ENCODE data around the gene FGF18. TPM values are rescaled to one million over a fixed set of nuclear protein-coding genes. Genes with fewer than 3 reads are reported as not detected.

The FGF18 gene
- total and polyA plus RNA-seq, 10 of the 15 experiments (the other 5 are each of a cell fraction or from before 2014, with no cell fraction given): 0.03 to 0.10 (median 0.06) TPM; not detected in 5

DNA sequence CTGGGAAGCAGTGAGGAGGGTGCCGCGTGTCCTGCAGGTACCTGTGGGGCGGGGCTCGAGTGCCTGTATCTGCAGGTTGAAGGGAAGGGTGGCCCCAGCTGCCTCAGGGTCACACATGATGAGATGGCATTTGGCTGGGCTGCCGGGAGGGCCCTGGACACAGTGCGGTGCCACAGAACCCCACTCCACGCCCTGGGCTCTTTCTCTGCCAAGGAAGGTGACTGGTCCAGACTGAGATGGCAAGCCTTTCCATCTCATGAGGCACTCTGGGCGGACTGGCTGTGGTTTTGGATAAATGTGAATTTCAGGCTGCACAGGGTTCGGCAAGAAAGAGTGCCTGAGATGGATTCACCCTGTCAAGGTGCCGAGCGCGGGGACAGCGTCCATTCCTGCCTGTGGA is 69.4 kb downstream of the FGF18 start:
- 60% methylated on average over 13 of the region's 13 CpGs for WGBS (ENCODE audit: insufficient coverage, insufficient replicate concordance, low lambda C conversion rate, missing lambda C conversion rate)
- Histone ChIP-seq H3K4me1 (ENCODE audit: control insufficient read depth, insufficient read depth, low read length) (no peaks in the 10 kb centered on the region), H3K79me2 (ENCODE audit: control insufficient read depth, insufficient read depth, low read length) (no peaks in the 10 kb centered on the region), H4K20me1 (ENCODE audit: control insufficient read depth, insufficient read depth) (no peaks in the 10 kb centered on the region), H3K4me3 (no peak overlapping the region), H3K27me3 (replicated peaks in 1 of 2; ENCODE audit: control insufficient read depth in 2 of 2, insufficient read depth in 2 of 2, low read length in 1 of 2) (no peaks in the 10 kb centered on the region; a peak in 2 of 4 replicates), H2AFZ (ENCODE audit: control insufficient read depth, low read depth, low read length) (no peak overlapping the region), H3K9me3 (replicated peaks; ENCODE audit: control insufficient read depth, insufficient read depth, low read length) (no peaks in the 10 kb centered on the region), H3K36me3 (ENCODE audit: control insufficient read depth in 2 of 2, insufficient read depth in 2 of 2, low read length in 1 of 2) (no peaks in the 10 kb centered on the region), H3K27ac (ENCODE audit: control insufficient read depth, insufficient read depth) (no peak overlapping the region), H3K9ac (ENCODE audit: control insufficient read depth, insufficient read depth, low read length) (no peak overlapping the region), H3K4me2 (ENCODE audit: control insufficient read depth, insufficient read depth) (no peak overlapping the region)
- no TSS peak for BruUV-seq (replicated peaks)
- no peak for ATAC-seq
- no peak for FAIRE-seq
- intact Hi-C loops (cut with micrococcal nuclease; ENCODE audit: unreplicated experiment) (no loop called here), in situ Hi-C loops (cut with MboI) (loop anchor here (5.0 kb wide), 1 partner anchor 418 kb away; no protein-coding TSS in a partner anchor)
- DNase-seq (ENCODE audit: low read depth, low spot score): no peak
- no peak for TF ChIP-seq IRF4 (IDR thresholded peaks at IDR 0.05; ENCODE audit: low read depth, low read length)
- TF ChIP-seq CREB1 (IDR thresholded peaks at IDR 0.05; ENCODE audit: low read depth): no peak
- TF ChIP-seq, protein P1, sequence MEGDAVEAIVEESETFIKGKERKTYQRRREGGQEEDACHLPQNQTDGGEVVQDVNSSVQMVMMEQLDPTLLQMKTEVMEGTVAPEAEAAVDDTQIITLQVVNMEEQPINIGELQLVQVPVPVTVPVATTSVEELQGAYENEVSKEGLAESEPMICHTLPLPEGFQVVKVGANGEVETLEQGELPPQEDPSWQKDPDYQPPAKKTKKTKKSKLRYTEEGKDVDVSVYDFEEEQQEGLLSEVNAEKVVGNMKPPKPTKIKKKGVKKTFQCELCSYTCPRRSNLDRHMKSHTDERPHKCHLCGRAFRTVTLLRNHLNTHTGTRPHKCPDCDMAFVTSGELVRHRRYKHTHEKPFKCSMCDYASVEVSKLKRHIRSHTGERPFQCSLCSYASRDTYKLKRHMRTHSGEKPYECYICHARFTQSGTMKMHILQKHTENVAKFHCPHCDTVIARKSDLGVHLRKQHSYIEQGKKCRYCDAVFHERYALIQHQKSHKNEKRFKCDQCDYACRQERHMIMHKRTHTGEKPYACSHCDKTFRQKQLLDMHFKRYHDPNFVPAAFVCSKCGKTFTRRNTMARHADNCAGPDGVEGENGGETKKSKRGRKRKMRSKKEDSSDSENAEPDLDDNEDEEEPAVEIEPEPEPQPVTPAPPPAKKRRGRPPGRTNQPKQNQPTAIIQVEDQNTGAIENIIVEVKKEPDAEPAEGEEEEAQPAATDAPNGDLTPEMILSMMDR (IDR thresholded peaks at IDR 0.05 in 2 of 3, conservative IDR thresholded peaks at IDR 0.05 in 1 of 3; ENCODE audit: control insufficient read depth in 2 of 3, extremely low read depth in 1 of 3, insufficient read depth in 1 of 3, low read depth in 3 of 3, low read length in 3 of 3): no peak
- TF ChIP-seq, protein P2, sequence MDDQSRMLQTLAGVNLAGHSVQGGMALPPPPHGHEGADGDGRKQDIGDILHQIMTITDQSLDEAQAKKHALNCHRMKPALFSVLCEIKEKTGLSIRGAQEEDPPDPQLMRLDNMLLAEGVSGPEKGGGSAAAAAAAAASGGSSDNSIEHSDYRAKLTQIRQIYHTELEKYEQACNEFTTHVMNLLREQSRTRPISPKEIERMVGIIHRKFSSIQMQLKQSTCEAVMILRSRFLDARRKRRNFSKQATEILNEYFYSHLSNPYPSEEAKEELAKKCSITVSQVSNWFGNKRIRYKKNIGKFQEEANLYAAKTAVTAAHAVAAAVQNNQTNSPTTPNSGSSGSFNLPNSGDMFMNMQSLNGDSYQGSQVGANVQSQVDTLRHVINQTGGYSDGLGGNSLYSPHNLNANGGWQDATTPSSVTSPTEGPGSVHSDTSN (IDR thresholded peaks at IDR 0.05; ENCODE audit: insufficient replicate concordance, low read depth, low read length): no peak
- TF ChIP-seq SUZ12 (IDR thresholded peaks at IDR 0.05; ENCODE audit: unreplicated experiment): no peak
- no peak for TF ChIP-seq SUPT20H (IDR thresholded peaks at IDR 0.05; ENCODE audit: borderline replicate concordance, control insufficient read depth, low read depth, low read length)
- TF ChIP-seq, protein P3, sequence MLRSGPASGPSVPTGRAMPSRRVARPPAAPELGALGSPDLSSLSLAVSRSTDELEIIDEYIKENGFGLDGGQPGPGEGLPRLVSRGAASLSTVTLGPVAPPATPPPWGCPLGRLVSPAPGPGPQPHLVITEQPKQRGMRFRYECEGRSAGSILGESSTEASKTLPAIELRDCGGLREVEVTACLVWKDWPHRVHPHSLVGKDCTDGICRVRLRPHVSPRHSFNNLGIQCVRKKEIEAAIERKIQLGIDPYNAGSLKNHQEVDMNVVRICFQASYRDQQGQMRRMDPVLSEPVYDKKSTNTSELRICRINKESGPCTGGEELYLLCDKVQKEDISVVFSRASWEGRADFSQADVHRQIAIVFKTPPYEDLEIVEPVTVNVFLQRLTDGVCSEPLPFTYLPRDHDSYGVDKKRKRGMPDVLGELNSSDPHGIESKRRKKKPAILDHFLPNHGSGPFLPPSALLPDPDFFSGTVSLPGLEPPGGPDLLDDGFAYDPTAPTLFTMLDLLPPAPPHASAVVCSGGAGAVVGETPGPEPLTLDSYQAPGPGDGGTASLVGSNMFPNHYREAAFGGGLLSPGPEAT (IDR thresholded peaks at IDR 0.05; ENCODE audit: low read depth): no peak
- no peak for TF ChIP-seq BRCA1 (IDR thresholded peaks at IDR 0.05; ENCODE audit: low read depth, low read length)
- POLR2A ChIA-PET: no interaction called here
- CTCF ChIA-PET: no interaction called here
- RAD21 ChIA-PET (ENCODE audit: unreplicated experiment): no interaction called here
- SMC1A ChIA-PET (ENCODE audit: uncharacterized antibody, unreplicated experiment): no interaction called here
